ENCODE results near the gene CLPTM1L.
A peak's percentile ranks its signal among the peaks of the same experiment; 100 is the strongest.
"Not testable (repeated sequence)": the region's sequence is repeated elsewhere in the genome, so short reads cannot be mapped to it uniquely, and the experiment has no call there.

The CLPTM1L gene

GRCh38 chr5:1298067-1298551 lies 46.8 kb downstream of the CLPTM1L start:
- in situ Hi-C loops (cut with HindIII; ENCODE audit: low pct_unique_long_range_greater_than_20kb, low sequenced_read_pairs), result no loop called here
- no peak for TF ChIP-seq JUND (IDR thresholded peaks at IDR 0.05; ENCODE audit: low read depth)

GRCh38 chr5:1297243-1297642 lies 47.7 kb downstream of the CLPTM1L start:
- peak in 1 of 2 experiments; percentile 1 for DNase-seq (ENCODE audit: low read depth in 1 of 2, low spot score in 1 of 2)
- TF ChIP-seq JUND (IDR thresholded peaks at IDR 0.05; ENCODE audit: low read depth), result no peak
- in situ Hi-C loops (cut with HindIII; ENCODE audit: low pct_unique_long_range_greater_than_20kb, low sequenced_read_pairs), result no loop called here

More at GRCh38 chr5:1298067-1298551, 46.8 kb downstream of the CLPTM1L start:
- DNase-seq (ENCODE audit: low read depth in 1 of 2, low spot score in 1 of 2), result no peak

GRCh38 chr5:1295650-1296037 lies 49.3 kb downstream of the CLPTM1L start:
- TF ChIP-seq JUND (IDR thresholded peaks at IDR 0.05; ENCODE audit: low read depth), result no peak
- in situ Hi-C loops (cut with HindIII; ENCODE audit: low pct_unique_long_range_greater_than_20kb, low sequenced_read_pairs), result no loop called here
- no peak for DNase-seq (ENCODE audit: low read depth in 1 of 2, low spot score in 1 of 2)

GRCh38 chr5:1294835-1295649 lies 49.9 kb downstream of the CLPTM1L start, which contains the start of gene TERT:
TSS of gene TERT (minus strand) at chr5:1295068. CDS start at chr5:1294989, 79 bp downstream.
- in situ Hi-C loops (cut with HindIII; ENCODE audit: low pct_unique_long_range_greater_than_20kb, low sequenced_read_pairs), result no loop called here
- DNase-seq (ENCODE audit: low read depth in 1 of 2, low spot score in 1 of 2), result peak in 1 of 2 experiments; percentile 2
- no peak for TF ChIP-seq JUND (IDR thresholded peaks at IDR 0.05; ENCODE audit: low read depth)

- TF ChIP-seq JUND (IDR thresholded peaks at IDR 0.05; ENCODE audit: low read depth), result no peak
- peak in 1 of 2 experiments; percentile 4 for DNase-seq (ENCODE audit: low read depth in 1 of 2, low spot score in 1 of 2)
- in situ Hi-C loops (cut with HindIII; ENCODE audit: low pct_unique_long_range_greater_than_20kb, low sequenced_read_pairs), result no loop called here
These were observed 50.6 kb downstream of the CLPTM1L start for GRCh38 chr5:1294206-1294834.

- in situ Hi-C loops (cut with HindIII; ENCODE audit: low pct_unique_long_range_greater_than_20kb, low sequenced_read_pairs), result no loop called here
- peak in 1 of 2 experiments; percentile 0 for DNase-seq (ENCODE audit: low read depth in 1 of 2, low spot score in 1 of 2)
- TF ChIP-seq JUND (IDR thresholded peaks at IDR 0.05; ENCODE audit: low read depth), result no peak
These were observed 51.3 kb downstream of the CLPTM1L start for GRCh38 chr5:1293416-1294205.

- TF ChIP-seq JUND (IDR thresholded peaks at IDR 0.05; ENCODE audit: low read depth), result no peak
- in situ Hi-C loops (cut with HindIII; ENCODE audit: low pct_unique_long_range_greater_than_20kb, low sequenced_read_pairs), result no loop called here
- peak in 1 of 2 experiments; percentile 1 for DNase-seq (ENCODE audit: low read depth in 1 of 2, low spot score in 1 of 2)
These were observed 52.0 kb downstream of the CLPTM1L start for GRCh38 chr5:1292846-1293415.

- DNase-seq (ENCODE audit: low read depth in 1 of 2, low spot score in 1 of 2), result peak in 1 of 2 experiments; percentile 4
- no peak for TF ChIP-seq JUND (IDR thresholded peaks at IDR 0.05; ENCODE audit: low read depth)
- in situ Hi-C loops (cut with HindIII; ENCODE audit: low pct_unique_long_range_greater_than_20kb, low sequenced_read_pairs), result no loop called here
These were observed 52.8 kb downstream of the CLPTM1L start for GRCh38 chr5:1292139-1292538.

- peak in 1 of 2 experiments; percentile 2 for DNase-seq (ENCODE audit: low read depth in 1 of 2, low spot score in 1 of 2)
- no peak for TF ChIP-seq JUND (IDR thresholded peaks at IDR 0.05; ENCODE audit: low read depth)
- in situ Hi-C loops (cut with HindIII; ENCODE audit: low pct_unique_long_range_greater_than_20kb, low sequenced_read_pairs), result no loop called here
These were observed 53.3 kb downstream of the CLPTM1L start for GRCh38 chr5:1291611-1292080.

GRCh38 chr5:1290956-1291355 lies 53.9 kb downstream of the CLPTM1L start:
- DNase-seq (ENCODE audit: low read depth in 1 of 2, low spot score in 1 of 2); in situ Hi-C loops (cut with HindIII; ENCODE audit: low pct_unique_long_range_greater_than_20kb, low sequenced_read_pairs): not testable (repeated sequence)

GRCh38 chr5:1289559-1289958 lies 55.3 kb downstream of the CLPTM1L start:
- DNase-seq (ENCODE audit: low read depth in 1 of 2, low spot score in 1 of 2); in situ Hi-C loops (cut with HindIII; ENCODE audit: low pct_unique_long_range_greater_than_20kb, low sequenced_read_pairs): not testable (repeated sequence)
